Retinal pigment epithelial cell (primary cell): ENCODE data around the gene ZNRD2.
"Not testable (repeated sequence)": the region's sequence is repeated elsewhere in the genome, so short reads cannot be mapped to it uniquely, and the experiment has no call there.

Source experiments
- DNase-seq: peaks from one replicate; pipeline ENCODE4 v3.0.0-alpha.2; 2010; ENCODE audit warnings: low read depth
- H3K4me3 ChIP-seq: 2 replicates; pipeline ENCODE4 v1.5.1; 2011; ENCODE audit warnings: mild to moderate bottlenecking, low read length, control low read depth, moderate library complexity
- TF ChIP-seq, protein P1 (sequence below): conservative IDR thresholded peaks from 2 replicates; pipeline ENCODE4 v1.5.1; 2011; ENCODE audit warnings: low read depth, low read length, control low read depth, inconsistent platforms

Gene ZNRD2

GRCh38 chr11:65559535-65559934 lies 10.7 kb upstream of the ZNRD2 start:
- H3K4me3 ChIP-seq: no peak overlapping the region
- DNase-seq: no peak
- TF ChIP-seq, protein P1, sequence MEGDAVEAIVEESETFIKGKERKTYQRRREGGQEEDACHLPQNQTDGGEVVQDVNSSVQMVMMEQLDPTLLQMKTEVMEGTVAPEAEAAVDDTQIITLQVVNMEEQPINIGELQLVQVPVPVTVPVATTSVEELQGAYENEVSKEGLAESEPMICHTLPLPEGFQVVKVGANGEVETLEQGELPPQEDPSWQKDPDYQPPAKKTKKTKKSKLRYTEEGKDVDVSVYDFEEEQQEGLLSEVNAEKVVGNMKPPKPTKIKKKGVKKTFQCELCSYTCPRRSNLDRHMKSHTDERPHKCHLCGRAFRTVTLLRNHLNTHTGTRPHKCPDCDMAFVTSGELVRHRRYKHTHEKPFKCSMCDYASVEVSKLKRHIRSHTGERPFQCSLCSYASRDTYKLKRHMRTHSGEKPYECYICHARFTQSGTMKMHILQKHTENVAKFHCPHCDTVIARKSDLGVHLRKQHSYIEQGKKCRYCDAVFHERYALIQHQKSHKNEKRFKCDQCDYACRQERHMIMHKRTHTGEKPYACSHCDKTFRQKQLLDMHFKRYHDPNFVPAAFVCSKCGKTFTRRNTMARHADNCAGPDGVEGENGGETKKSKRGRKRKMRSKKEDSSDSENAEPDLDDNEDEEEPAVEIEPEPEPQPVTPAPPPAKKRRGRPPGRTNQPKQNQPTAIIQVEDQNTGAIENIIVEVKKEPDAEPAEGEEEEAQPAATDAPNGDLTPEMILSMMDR: no peak

DNA sequence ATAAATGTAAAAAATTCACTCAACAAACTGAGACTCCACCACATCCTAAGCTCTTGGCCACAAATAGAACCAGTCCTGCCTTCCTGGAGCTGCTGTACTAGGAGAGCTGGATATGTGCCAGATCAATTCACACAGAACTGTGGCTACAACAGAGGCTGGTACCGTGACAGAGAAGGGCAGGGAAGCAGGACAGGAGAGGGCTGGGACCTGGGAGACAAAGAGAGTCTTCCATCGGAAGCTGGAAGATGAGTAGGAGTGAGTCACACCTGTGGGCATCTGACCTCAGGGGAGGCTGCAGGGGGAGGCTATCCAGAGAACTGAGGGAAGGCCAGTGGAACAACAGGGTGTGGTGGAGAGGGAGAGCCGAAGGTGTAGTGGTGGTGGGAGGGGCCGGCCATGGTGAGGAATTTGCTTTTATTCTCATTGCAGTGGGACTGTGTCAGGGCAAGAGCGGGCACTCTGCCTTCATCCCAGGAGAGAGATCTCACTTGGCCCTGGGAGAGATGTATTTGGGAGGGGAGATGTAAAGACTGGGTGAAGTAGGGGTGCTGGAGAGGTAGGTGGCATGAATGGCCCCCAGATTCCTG lies 10.2 kb upstream of the ZNRD2 start:
- TF ChIP-seq, protein P1: no peak
- H3K4me3 ChIP-seq: no peak overlapping the region
- no peak for DNase-seq

GRCh38 chr11:65560555-65561418 lies 9.5 kb upstream of the ZNRD2 start:
- H3K4me3 ChIP-seq: no peak overlapping the region
- TF ChIP-seq, protein P1: no peak
- DNase-seq: peak; percentile 71

DNA sequence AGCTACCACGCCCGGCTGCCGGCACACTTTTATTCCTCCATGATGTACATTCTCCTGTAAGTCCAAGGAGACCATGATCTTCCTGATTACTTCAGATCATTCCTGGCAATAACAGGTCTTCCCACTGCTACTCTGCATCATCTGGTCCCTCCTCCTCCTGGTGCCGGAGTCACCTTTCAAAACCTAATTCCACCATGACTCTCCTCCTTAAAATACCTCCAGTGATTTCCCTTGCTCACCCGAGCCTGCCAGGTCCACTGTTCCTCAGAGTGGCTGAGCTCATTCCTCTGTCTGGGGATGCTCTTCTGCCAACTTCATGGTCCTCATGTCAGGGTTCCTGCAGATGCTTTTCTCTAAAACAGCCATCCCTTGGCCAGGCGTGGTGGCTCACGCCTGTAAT lies 8.3 kb upstream of the ZNRD2 start:
- TF ChIP-seq, protein P1: no peak
- H3K4me3 ChIP-seq: no peak overlapping the region
- DNase-seq: no peak

GRCh38 chr11:65562788-65563187 lies 7.5 kb upstream of the ZNRD2 start:
- no peak overlapping the region for H3K4me3 ChIP-seq
- DNase-seq: no peak
- TF ChIP-seq, protein P1: no peak

GRCh38 chr11:65563601-65564000 lies 6.7 kb upstream of the ZNRD2 start:
- DNase-seq: no peak
- H3K4me3 ChIP-seq: no peak overlapping the region
- TF ChIP-seq, protein P1: no peak

DNA sequence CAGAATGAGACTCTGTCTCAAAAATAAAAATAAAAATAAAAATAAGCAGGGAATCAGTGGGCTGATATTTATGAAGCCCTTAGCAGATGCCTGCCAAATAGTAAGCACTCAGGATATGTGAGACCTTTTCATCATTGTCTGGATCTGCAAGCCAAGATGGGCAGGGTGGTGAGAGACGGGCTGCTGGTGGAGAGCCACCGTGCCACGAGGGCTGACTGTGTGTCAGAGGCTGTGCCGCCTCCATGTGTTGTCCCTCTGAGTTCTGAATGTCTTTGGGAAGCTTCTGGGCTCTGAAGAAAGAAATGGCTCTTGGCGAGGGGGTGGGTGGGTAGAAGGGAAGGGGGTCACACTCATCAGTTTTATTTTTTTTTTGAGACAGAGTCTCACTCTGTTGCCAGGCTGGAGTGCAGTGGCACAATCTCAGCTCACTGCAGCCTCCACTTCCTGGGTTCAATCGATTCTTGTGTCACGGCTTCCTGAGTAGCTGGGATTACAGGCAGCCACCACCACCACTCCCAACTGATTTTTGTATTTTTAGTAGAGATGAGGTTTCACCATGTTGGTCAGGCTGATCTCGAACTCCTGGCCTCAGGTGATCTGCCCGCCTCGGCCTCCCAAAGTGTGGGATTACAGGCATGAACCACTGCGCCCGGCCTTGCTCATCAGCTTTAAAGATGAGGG lies 5.3 kb upstream of the ZNRD2 start:
- not testable (repeated sequence) for DNase-seq, H3K4me3 ChIP-seq
